ENCODE measurements around the gene GPAT2. TPM values are rescaled to one million over a fixed set of nuclear protein-coding genes. Genes with fewer than 3 reads are reported as not detected.

Gene GPAT2
- total and polyA plus RNA-seq, 2 donors (not counting 1 experiment from before 2014, with no cell fraction given) = 3.6 to 11.7 TPM

DNA sequence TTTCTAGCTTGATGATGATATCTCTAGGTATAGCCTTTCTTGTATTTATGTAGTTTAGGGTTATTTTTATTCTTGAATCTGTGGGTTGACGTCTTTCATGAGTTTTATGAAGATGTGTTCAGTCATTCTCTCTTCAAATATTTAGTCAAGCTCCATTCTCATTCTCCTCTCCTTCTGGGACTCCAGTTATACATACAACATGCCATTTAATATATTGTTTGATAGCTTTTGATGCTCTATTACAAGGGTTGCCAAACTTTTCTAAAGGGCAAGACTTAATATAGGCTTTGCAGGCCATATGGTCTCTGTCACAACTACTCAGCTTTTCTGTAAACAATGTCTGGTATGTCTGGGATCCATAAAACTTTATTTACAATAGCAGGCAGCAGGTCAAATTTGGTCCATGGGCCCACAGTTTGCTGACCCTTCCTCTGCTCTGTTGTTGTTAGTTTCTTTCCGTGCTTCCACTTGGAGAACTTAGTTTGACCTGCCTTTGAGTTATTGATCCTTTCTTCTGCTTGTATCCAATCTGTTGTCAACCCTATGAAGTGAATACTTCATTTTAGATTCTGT lies 40.6 kb upstream of the GPAT2 start:
- no peaks in the 10 kb centered on the region for H3K79me2 ChIP-seq (ENCODE audit: control insufficient read depth, insufficient read depth, low read length)
- H3K9ac ChIP-seq (ENCODE audit: low read length) = no peak overlapping the region
- H3K4me3 ChIP-seq (ENCODE audit: control extremely low read depth in 1 of 5, extremely low read depth in 1 of 5, insufficient read depth in 1 of 5, low read depth in 2 of 5, low read length in 4 of 5) = no peak overlapping the region
- no peaks in the 10 kb centered on the region for H3K36me3 ChIP-seq (replicated peaks in 1 of 2; ENCODE audit: control extremely low read depth in 1 of 2, control insufficient read depth in 1 of 2, extremely low read depth in 1 of 2, insufficient read depth in 2 of 2, low read length in 1 of 2)
- ATAC-seq (ENCODE audit: low read depth) = no peak
- ChIA-PET POLR2A (no interaction called here), CTCF (no interaction called here)
- TF ChIP-seq, protein P1, sequence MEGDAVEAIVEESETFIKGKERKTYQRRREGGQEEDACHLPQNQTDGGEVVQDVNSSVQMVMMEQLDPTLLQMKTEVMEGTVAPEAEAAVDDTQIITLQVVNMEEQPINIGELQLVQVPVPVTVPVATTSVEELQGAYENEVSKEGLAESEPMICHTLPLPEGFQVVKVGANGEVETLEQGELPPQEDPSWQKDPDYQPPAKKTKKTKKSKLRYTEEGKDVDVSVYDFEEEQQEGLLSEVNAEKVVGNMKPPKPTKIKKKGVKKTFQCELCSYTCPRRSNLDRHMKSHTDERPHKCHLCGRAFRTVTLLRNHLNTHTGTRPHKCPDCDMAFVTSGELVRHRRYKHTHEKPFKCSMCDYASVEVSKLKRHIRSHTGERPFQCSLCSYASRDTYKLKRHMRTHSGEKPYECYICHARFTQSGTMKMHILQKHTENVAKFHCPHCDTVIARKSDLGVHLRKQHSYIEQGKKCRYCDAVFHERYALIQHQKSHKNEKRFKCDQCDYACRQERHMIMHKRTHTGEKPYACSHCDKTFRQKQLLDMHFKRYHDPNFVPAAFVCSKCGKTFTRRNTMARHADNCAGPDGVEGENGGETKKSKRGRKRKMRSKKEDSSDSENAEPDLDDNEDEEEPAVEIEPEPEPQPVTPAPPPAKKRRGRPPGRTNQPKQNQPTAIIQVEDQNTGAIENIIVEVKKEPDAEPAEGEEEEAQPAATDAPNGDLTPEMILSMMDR (IDR thresholded peaks at IDR 0.05) = no peak
- TF ChIP-seq EZH2 (IDR thresholded peaks at IDR 0.05; ENCODE audit: borderline replicate concordance, insufficient read depth, low read depth, low read length, poor library complexity, severe bottlenecking) = no peak
- H3K27ac ChIP-seq (ENCODE audit: low read length in 2 of 2) = no peak overlapping the region
- no peaks in the 10 kb centered on the region for H3K27me3 ChIP-seq (replicated peaks in 1 of 4; ENCODE audit: control extremely low read depth in 1 of 4, control insufficient read depth in 3 of 4, insufficient read depth in 4 of 4, low read length in 3 of 4)
- H3K9me3 ChIP-seq (ENCODE audit: control extremely low read depth in 1 of 3, control insufficient read depth in 2 of 3, insufficient read depth in 1 of 3, low read length in 2 of 3) = peaks cover 0 to 7% (median 2%) of the 10 kb centered on the region in 3 donors
- no peaks in the 10 kb centered on the region for H3K4me1 ChIP-seq (ENCODE audit: control insufficient read depth in 2 of 2, insufficient read depth in 2 of 2, low read length in 2 of 2)
- no peak overlapping the region for H3K4me2 ChIP-seq (replicated peaks; ENCODE audit: low read depth, low read length, poor library complexity, severe bottlenecking)
- Mint-ChIP-seq H3K9me3 (ENCODE audit: insufficient read depth) (peaks cover 10% of the 10 kb centered on the region), H3K4me1 (no peaks in the 10 kb centered on the region), H3K4me3 (no peak overlapping the region), H3K27ac (no peak overlapping the region), H3K27me3 (peaks cover 15% of the 10 kb centered on the region)
- 100% methylated on average over 1 of the region's 2 CpGs for WGBS (ENCODE audit: insufficient coverage)
- intact Hi-C loops (cut with micrococcal nuclease) = no loop called here
- no peaks in the 10 kb centered on the region for H4K20me1 ChIP-seq (ENCODE audit: control insufficient read depth, insufficient read depth, low read length, poor library complexity, severe bottlenecking)
- H2AFZ ChIP-seq (ENCODE audit: insufficient read depth, low read depth, low read length, poor library complexity, severe bottlenecking) = no peak overlapping the region
- DNase-seq = no peak

DNA sequence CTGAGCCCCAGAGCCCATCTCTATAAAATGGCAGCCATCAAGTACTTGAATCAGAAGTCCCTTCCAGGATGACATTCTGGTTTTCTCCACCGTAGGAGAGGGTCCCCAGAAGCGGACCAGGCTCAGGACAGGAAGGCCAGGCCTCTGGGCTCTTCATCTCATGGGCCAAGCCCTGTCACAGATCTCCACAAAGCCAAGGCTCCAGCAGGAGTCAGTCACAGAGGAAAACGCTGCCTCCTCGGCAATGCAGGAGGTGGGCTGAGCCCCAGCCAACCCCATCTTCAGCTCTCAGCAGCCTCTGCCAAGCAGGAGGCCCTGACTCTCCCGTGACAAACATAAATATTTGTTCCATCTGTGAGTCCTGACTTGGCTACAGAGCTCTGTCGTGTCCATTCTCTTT lies 39.4 kb upstream of the GPAT2 start:
- Histone ChIP-seq H2AFZ (ENCODE audit: insufficient read depth, low read depth, low read length, poor library complexity, severe bottlenecking) (no peak overlapping the region), H3K27me3 (replicated peaks in 1 of 4; ENCODE audit: control extremely low read depth in 1 of 4, control insufficient read depth in 3 of 4, insufficient read depth in 4 of 4, low read length in 3 of 4) (no peaks in the 10 kb centered on the region), H3K4me3 (ENCODE audit: control extremely low read depth in 1 of 5, extremely low read depth in 1 of 5, insufficient read depth in 1 of 5, low read depth in 2 of 5, low read length in 4 of 5) (no peak overlapping the region), H3K79me2 (ENCODE audit: control insufficient read depth, insufficient read depth, low read length) (no peaks in the 10 kb centered on the region), H3K36me3 (replicated peaks in 1 of 2; ENCODE audit: control extremely low read depth in 1 of 2, control insufficient read depth in 1 of 2, extremely low read depth in 1 of 2, insufficient read depth in 2 of 2, low read length in 1 of 2) (no peaks in the 10 kb centered on the region), H3K9me3 (ENCODE audit: control extremely low read depth in 1 of 3, control insufficient read depth in 2 of 3, insufficient read depth in 1 of 3, low read length in 2 of 3) (peaks cover 0 to 7% (median 2%) of the 10 kb centered on the region in 3 donors), H3K4me1 (ENCODE audit: control insufficient read depth in 2 of 2, insufficient read depth in 2 of 2, low read length in 2 of 2) (no peaks in the 10 kb centered on the region), H3K9ac (ENCODE audit: low read length) (no peak overlapping the region), H3K4me2 (replicated peaks; ENCODE audit: low read depth, low read length, poor library complexity, severe bottlenecking) (no peak overlapping the region), H4K20me1 (ENCODE audit: control insufficient read depth, insufficient read depth, low read length, poor library complexity, severe bottlenecking) (no peaks in the 10 kb centered on the region), H3K27ac (ENCODE audit: low read length in 2 of 2) (no peak overlapping the region)
- 85% methylated on average over 4 of the region's 6 CpGs for WGBS (ENCODE audit: insufficient coverage)
- ATAC-seq (ENCODE audit: low read depth) (no peak), DNase-seq (no peak)
- Mint-ChIP-seq H3K9me3 (ENCODE audit: insufficient read depth) (peaks cover 10% of the 10 kb centered on the region), H3K27me3 (peaks cover 5% of the 10 kb centered on the region), H3K27ac (no peak overlapping the region), H3K4me1 (no peaks in the 10 kb centered on the region), H3K4me3 (no peak overlapping the region)
- ChIA-PET CTCF (no interaction called here), POLR2A (no interaction called here)
- intact Hi-C loops (cut with micrococcal nuclease) = no loop called here
- TF ChIP-seq EZH2 (IDR thresholded peaks at IDR 0.05; ENCODE audit: borderline replicate concordance, insufficient read depth, low read depth, low read length, poor library complexity, severe bottlenecking) = no peak
- TF ChIP-seq, protein P1 (IDR thresholded peaks at IDR 0.05) = no peak
